HepG2 (cell line): ENCODE data around the gene RBM23. TPM values are rescaled to one million over a fixed set of nuclear protein-coding genes. Genes with fewer than 3 reads are reported as not detected.

Experiments
- HMGXB4 ChIP-seq, 2 experiments: sonication (generic) in 1 of 2; formaldehyde crosslinking in 1 of 2; IDR thresholded peaks; 2 replicates each; pipeline versions ENCODE4 v1.4.0 to v1.6.1; 2018 to 2020; ENCODE audit warnings: missing genetic modification reagents in 2 of 2, borderline replicate concordance in 1 of 2, low read depth in 1 of 2, mild to moderate bottlenecking in 1 of 2, missing biosample characterization in 1 of 2
- MAX ChIP-seq: IDR thresholded peaks from 2 replicates; pipeline ENCODE4 v1.6.1; 2012; ENCODE audit warnings: inconsistent platforms
- NFYB ChIP-seq: sonication (generic); formaldehyde crosslinking; IDR thresholded peaks from 2 replicates; pipeline ENCODE4 v1.4.0; 2020; ENCODE audit warnings: missing genetic modification reagents
- PTBP1 ChIP-seq: fragments of 200-400 bp; formaldehyde crosslinking; IDR thresholded peaks from 2 replicates; pipeline ENCODE4 v1.6.1; 2018; ENCODE audit warnings: low read length, low read depth; ENCODE audit not compliant: poor library complexity, severe bottlenecking
- SIX1 ChIP-seq: sonication (generic); formaldehyde crosslinking; IDR thresholded peaks from 2 replicates; pipeline ENCODE4 v1.4.0; 2020; ENCODE audit warnings: missing genetic modification reagents, borderline replicate concordance
- TSC22D2 ChIP-seq: sonication (generic); formaldehyde crosslinking; IDR thresholded peaks from 2 replicates; pipeline ENCODE4 v1.5.1; 2020; ENCODE audit warnings: missing genetic modification reagents, mild to moderate bottlenecking, borderline replicate concordance
- ZBTB38 ChIP-seq: sonication (generic); formaldehyde crosslinking; IDR thresholded peaks from 2 replicates; pipeline ENCODE4 v1.5.1; 2020; ENCODE audit warnings: mild to moderate bottlenecking, missing genetic modification reagents
- ZNF275 ChIP-seq: sonication (generic); formaldehyde crosslinking; IDR thresholded peaks from 2 replicates; pipeline ENCODE4 v1.8.0; 2022; ENCODE audit warnings: missing genetic modification reagents, mild to moderate bottlenecking, inconsistent platforms, borderline replicate concordance
- ZNF3 ChIP-seq: IDR thresholded peaks from 2 replicates; pipeline ENCODE4 v1.7.0; 2017; ENCODE audit warnings: inconsistent platforms
- ZNF407 ChIP-seq: sonication (generic); formaldehyde crosslinking; IDR thresholded peaks from one replicate; pipeline ENCODE4 v1.5.1; 2020; ENCODE audit warnings: mild to moderate bottlenecking, missing genetic modification reagents; ENCODE audit errors: not compliant biosample characterization
- ZSCAN5A ChIP-seq: sonication (generic); formaldehyde crosslinking; IDR thresholded peaks from 2 replicates; pipeline ENCODE4 v1.8.0; 2022; ENCODE audit warnings: mild to moderate bottlenecking, missing genetic modification reagents, borderline replicate concordance
- polyA plus RNA-seq, 8 experiments: library from polyadenylated mRNA; depleted of rRNA in 3 of 8; stranded (reverse) in 7 of 8; unstranded in 1 of 8; fragments of >200 nt; fragmentation: Illumina TruSeq in 4 of 8; extraction: Trizol in 4 of 8; gene quantifications; 2 replicates each; pipeline versions ENCODE4 v1.2.1 to v1.2.3, GENCODE V29; 2011 to 2016; ENCODE audit warnings: low read depth in 4 of 8, missing spikeins in 1 of 8, mixed read lengths in 1 of 8; ENCODE audit not compliant: insufficient read depth in 1 of 8
- total RNA-seq, 5 experiments: library from RNA; depleted of rRNA; stranded (reverse); fragments of >200 nt; fragmentation: Illumina TruSeq; extraction: Trizol; gene quantifications; 2 replicates each; pipeline ENCODE4 v1.2.3, GENCODE V29; 2016; ENCODE audit warnings: low read depth in 1 of 5

RBM23 gene
- total and polyA plus RNA-seq, 2 of the 13 experiments (the other 11 are each of a cell fraction or from before 2014, with no cell fraction given) = 1.5 to 2.1 TPM

- TF ChIP-seq ZNF407 (CRISPR knock-in tag) = peak; percentile 90
- TF ChIP-seq MAX = peak; percentile 87
- TF ChIP-seq TSC22D2 (CRISPR knock-in tag) = peak; percentile 80; the same call in 1 of the 2 replicates
- TF ChIP-seq PTBP1 = peak; percentile 98
- TF ChIP-seq ZBTB38 = peak; percentile 88
- no peak for TF ChIP-seq ZNF3
- TF ChIP-seq SIX1 (CRISPR knock-in tag) = 0 out of 2 replicates have a peak, but pooled peaks have one; percentile 24
- TF ChIP-seq ZNF275 (CRISPR knock-in tag) = no peak; the same call in 1 of the 2 replicates
- peak; percentile 30; the same call in 1 of the 2 replicates for TF ChIP-seq NFYB (CRISPR knock-in tag)
- peak; percentile 93 for TF ChIP-seq ZSCAN5A (CRISPR knock-in tag)
- TF ChIP-seq HMGXB4 (CRISPR knock-in tag; IDR thresholded peaks at IDR 0.05; ENCODE audit: borderline replicate concordance in 1 of 2, low read depth in 1 of 2) = peak; percentile 99 to 100
These were observed 65.8 kb downstream of the RBM23 start (continued) for GRCh38 chr14:22852940-22853767.
